GM12801 (cell line): ENCODE data around the gene MYO15B.

ENCODE experiments used
- TF ChIP-seq, protein P1 (sequence below): IDR thresholded peaks from one replicate; pipeline ENCODE4 v1.5.1; 2011; ENCODE audit warnings: control low read depth; ENCODE audit not compliant: insufficient read length; ENCODE audit errors: extremely low read depth

MYO15B gene

DNA sequence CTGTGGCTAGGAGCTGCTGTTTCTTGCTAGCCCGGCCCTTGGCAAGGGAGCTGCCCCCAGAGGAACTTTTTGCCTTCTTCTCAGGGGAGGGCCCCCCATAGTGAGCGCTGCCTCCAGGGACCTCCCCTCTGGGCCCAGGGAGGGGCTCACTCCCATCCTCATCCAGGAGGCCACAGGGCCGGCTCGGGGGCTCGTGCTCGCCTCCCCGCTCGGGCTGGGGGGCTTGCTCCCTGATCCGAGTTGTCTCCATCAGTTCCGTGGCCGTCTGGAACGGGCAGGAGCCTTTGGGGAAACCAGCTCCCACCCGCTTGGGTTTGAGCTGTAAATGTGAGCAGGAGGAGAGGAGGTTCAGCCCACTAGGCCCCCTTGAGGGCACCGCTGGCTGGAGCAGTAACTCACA is 41.6 kb downstream of the MYO15B start:
- TF ChIP-seq, protein P1, sequence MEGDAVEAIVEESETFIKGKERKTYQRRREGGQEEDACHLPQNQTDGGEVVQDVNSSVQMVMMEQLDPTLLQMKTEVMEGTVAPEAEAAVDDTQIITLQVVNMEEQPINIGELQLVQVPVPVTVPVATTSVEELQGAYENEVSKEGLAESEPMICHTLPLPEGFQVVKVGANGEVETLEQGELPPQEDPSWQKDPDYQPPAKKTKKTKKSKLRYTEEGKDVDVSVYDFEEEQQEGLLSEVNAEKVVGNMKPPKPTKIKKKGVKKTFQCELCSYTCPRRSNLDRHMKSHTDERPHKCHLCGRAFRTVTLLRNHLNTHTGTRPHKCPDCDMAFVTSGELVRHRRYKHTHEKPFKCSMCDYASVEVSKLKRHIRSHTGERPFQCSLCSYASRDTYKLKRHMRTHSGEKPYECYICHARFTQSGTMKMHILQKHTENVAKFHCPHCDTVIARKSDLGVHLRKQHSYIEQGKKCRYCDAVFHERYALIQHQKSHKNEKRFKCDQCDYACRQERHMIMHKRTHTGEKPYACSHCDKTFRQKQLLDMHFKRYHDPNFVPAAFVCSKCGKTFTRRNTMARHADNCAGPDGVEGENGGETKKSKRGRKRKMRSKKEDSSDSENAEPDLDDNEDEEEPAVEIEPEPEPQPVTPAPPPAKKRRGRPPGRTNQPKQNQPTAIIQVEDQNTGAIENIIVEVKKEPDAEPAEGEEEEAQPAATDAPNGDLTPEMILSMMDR = no peak

DNA sequence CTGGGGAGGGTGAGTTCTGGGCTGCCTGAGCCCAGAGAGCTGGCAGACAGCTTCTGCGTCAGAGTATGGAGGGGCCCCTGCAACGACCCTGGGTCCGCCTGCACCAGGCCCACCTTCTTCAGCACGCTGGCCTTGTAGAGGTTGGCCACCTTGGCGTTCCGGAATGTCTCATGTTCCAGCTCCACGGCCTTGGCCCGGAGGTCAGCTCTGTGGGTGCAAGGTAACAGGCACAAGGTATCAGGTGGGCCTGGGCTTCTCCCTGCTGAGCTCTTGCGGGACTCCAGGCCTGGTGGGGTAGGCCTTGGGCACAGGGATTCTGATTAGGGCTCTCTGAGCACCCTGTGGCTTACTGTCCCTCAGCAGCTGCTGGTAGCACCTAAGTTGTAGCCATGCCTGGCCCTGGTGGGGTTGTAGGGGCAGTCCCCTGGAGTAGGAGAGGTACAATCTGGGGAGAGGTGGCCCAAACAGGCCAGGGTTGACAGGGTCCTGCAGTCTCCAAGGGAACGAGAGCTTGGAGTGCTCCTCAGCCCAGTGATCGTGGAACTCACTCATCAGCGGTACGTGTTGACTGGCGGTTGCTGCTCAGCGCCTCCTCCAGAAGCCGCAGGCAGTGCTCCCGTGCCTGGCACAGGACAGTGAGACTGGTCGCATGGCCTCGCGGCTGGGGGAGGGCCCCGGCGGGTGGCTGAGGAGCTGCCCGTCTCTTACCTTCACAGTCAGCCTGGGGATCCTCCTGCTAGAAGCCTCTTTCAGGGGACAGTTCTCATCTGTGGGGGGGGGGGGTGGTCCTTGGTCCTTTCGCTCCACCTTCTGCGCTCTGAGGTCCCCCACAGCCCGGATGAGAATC is 42.7 kb downstream of the MYO15B start:
- TF ChIP-seq, protein P1 = no peak

DNA sequence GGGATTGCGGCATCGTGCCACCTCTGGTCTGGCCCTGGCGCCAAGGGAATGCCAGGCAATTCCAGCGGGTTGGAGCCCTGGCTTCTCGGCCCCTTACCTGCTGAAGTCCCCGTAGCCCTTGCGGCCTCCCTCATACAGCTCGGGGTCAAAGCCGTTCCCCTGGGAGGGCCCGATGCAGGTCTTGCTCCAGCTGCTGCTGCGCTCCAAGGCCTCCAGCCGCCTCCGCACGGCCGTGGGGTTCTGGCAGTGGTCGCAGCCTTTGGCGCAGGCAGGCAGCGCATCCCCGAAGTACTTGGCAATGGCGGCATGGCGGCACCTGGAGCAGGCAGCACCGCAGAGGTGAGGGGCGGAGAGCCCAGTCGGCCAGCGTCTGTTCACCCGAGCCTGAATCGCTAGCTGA is 43.8 kb downstream of the MYO15B start:
- TF ChIP-seq, protein P1 = no peak

DNA sequence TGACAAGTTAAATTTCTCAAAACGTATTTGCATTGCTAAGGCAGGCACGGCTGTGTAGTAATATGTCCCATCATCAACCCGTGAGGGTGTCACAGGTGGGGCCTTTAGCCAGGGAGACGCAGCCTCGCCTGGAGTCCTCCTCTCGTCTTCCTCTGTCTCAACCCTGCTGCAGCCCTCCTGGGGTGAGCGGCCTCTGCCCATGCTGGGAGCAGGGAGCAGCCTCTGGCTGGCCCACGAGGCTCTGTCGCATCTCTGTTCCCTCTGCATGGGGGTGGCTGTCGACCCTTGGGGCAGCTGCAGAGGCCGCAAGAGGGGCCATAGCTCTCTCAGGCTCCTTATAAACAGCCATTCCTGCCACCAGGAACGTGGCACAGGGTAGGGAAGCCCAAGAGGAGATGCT is 44.8 kb downstream of the MYO15B start:
- TF ChIP-seq, protein P1 = no peak

DNA sequence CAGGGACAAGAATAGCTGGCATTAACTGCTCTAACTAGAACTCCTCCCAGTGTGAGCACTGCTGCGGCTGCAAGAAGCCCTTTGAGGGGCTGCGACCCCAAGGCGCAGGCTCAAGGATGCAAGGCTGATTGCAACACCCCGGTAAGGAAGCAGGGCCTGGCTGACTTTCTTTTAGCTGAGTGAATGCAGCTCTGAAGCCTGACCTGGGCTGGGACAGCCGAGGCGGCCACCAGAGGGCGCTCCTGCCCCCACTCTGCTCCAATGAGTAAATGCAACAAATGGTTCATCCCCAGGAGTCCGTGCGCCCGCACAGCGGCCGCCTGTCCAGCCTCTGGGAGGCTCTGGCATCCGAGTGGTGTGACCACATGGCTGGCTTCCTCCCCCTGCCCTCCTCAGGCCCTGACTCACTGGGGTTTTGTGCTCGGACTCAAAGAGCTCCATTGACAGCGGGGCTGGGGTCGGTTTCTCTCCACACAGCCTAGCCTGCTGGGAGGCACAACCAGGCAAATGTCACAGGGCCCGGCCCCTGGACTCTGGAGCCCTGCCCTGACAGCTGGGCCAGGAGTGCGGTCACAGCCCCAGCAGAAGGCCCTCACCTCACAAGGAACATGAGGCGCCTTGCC is 45.4 kb downstream of the MYO15B start, which contains the start of gene SMIM5:
Gene SMIM5, plus strand, starts transcription at position 572 of the 623 bp plus-strand sequence. CDS start 6,768 bp downstream, outside the sequence.
- TF ChIP-seq, protein P1 = no peak

DNA sequence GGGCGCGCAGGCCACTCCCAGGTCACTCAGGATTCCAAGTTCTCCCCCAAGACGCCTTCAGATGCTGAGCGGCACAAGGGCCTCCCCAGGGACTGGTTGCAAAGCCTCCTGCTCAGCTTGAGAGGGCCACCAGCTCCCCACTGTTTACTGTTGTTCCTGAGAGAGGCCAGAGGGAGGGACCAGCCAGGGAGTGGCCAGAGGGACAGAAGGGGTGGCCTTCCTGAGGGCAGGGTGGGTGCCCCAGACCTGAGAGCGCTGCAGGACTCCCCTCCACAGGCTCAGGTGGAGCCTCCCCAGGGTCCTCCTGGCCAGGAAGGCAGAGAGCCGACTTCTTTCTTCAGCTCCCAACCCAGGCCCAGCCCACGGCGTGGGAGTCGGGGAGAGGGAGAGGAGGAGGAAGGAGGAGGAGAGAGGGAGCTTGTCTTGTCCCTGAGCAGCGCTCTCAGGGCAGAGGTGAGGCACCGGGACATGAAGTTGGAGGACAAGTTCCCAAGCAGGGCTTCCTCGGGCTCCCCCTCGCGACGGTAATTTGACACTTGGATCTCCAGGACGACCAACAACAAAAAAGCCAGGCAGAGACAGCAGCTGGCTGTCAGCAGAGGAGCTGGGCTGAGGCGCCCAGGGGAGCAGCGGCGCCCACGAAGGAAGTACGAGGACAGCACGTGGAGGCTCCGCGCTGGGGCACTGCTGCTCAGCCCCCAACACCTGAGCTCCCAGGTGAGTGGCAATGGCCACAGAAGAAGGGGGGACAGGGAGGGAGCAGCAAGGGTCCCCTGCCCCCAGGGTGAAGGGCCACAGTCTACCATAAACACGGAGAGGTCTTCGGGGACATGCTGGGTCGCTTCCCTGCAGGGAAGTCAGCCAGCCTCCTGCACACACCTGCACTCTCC is 46.1 kb downstream of the MYO15B start:
- TF ChIP-seq, protein P1 = no peak

DNA sequence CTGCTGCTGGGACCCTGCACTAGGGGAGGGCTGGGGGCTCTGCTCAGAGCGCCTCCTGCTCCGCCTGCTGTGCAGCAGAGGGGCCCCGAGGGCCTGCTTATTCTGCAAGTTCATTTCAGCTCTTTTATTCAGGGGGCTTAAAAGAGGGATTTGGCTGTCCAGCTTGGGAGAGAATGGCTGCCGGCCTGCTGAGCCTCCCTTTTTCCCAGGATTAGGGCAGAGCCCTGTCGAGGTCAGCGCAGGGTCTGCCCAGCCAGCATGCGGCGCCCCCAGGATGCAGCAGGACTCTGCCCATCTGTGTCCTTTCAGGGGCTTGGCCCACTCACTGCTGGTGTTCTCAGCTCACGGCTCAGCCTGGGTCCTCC is 46.8 kb downstream of the MYO15B start:
- TF ChIP-seq, protein P1 = no peak
